ENCODE data around the gene KNDC1.

- TF ChIP-seq GATA2 (IDR thresholded peaks at IDR 0.05; ENCODE audit: low read depth, low read length): no peak
- no peak for TF ChIP-seq GATA3 (IDR thresholded peaks at IDR 0.05; ENCODE audit: low read depth, low read length)
These were observed 14.8 kb downstream of the KNDC1 start for GRCh38 chr10:133174689-133175263.

All from SH-SY5Y (cell line).